Astrocyte of the spinal cord (primary cell): ENCODE measurements around the gene CAMTA1.
A peak's percentile ranks its signal among the peaks of the same experiment; 100 is the strongest.

Experiments
- DNase-seq: peaks from one replicate; pipeline ENCODE4 v3.0.0; 2011; ENCODE audit warnings: low read depth, low spot score
- H3K4me3 ChIP-seq: 2 replicates; pipeline ENCODE4 v1.5.1; 2011; ENCODE audit warnings: low read depth, mild to moderate bottlenecking, low read length, moderate library complexity
- CTCF ChIP-seq: IDR thresholded peaks from 2 replicates; pipeline ENCODE4 v1.5.1; 2012; ENCODE audit warnings: low read depth, mild to moderate bottlenecking, low read length, inconsistent platforms
- in situ Hi-C: cut with HindIII; loops from 2 replicates; pipeline ENCODE4 v1.10.0; 2017; ENCODE audit warnings: low sequenced_read_pairs

The CAMTA1 gene

DNA sequence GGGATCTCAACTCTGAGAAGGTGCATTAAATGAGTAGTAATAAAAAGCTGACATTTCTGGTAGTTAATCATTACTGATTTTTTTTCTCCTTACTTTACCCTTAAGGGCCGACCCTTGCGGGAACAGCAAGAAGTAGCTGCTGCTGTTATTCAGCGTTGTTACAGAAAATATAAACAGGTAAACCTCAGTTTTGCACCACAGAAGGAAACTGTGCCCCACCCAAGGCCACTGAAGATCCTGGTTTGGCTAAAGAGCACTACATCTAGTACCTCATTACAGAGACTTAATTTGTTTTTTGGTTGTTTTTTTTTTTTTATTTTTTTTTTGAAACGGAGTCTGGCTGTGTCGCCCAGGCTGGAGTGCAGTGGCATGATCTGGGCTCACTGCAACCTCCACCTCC lies 962.4 kb downstream of the CAMTA1 start:
- no peak overlapping the region for H3K4me3 ChIP-seq
- TF ChIP-seq CTCF: no peak
- DNase-seq: no peak
- in situ Hi-C loops: no loop called here

- DNase-seq: no peak
- no peak for TF ChIP-seq CTCF
- in situ Hi-C loops: no loop called here
- H3K4me3 ChIP-seq: no peak overlapping the region
Measured at GRCh38 chr1:7749126-7749525, 963.9 kb downstream of the CAMTA1 start.

GRCh38 chr1:7751174-7751573 lies 965.9 kb downstream of the CAMTA1 start:
- TF ChIP-seq CTCF: no peak
- no peak overlapping the region for H3K4me3 ChIP-seq
- DNase-seq: no peak
- in situ Hi-C loops: no loop called here

- peak overlapping the region; percentile 20 for H3K4me3 ChIP-seq
- peak; percentile 74 for DNase-seq
- in situ Hi-C loops: no loop called here
- peak; percentile 76 for TF ChIP-seq CTCF
Measured at GRCh38 chr1:7752512-7753417, 967.5 kb downstream of the CAMTA1 start.

GRCh38 chr1:7753641-7754040 lies 968.4 kb downstream of the CAMTA1 start:
- H3K4me3 ChIP-seq: no peak overlapping the region
- in situ Hi-C loops: no loop called here
- no peak for TF ChIP-seq CTCF
- DNase-seq: no peak

DNA sequence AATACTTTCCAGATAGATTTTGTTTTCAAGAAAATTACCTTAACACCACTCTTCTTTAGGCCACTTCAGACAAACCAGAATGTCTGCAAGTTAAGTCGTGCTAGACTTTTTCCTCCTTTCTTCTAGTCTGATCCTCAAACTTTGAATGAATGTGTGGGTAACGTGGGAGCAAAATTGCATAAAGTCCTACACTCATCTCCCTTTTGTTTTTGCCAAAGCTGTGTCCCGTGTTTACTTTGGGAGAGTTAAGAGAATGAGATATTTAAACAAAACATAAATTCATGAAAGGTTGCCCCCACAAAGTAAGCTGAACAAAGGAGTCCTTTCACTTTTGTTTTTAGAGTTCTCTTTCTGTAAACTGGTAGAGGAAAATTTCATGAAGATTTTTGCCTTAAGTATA lies 969.0 kb downstream of the CAMTA1 start:
- no peak for TF ChIP-seq CTCF
- no peak overlapping the region for H3K4me3 ChIP-seq
- in situ Hi-C loops: no loop called here
- DNase-seq: no peak
